CD4-positive, alpha-beta T cell treated with Interleukin-1 beta for 1 hour (primary cell): ENCODE results near the gene GIPR.
"Not testable (repeated sequence)": the region's sequence is repeated elsewhere in the genome, so short reads cannot be mapped to it uniquely, and the experiment has no call there.

Experiments used
- DNase-seq, 2 donors: peaks; one replicate each; pipeline ENCODE4 v3.0.0-alpha.2; 2020 to 2022

GIPR gene

GRCh38 chr19:45667620-45668341 is at the start of gene GIPR:
GIPR (plus strand) TSS chr19:45668221; CDS start chr19:45669521, 1,300 bp downstream.
- DNase-seq, result peak; percentile 53 to 61

- DNase-seq, result no peak
These were observed 46.6 kb upstream of the GIPR start for GRCh38 chr19:45621389-45621788.

- DNase-seq, result no peak
These were observed 46.0 kb upstream of the GIPR start for GRCh38 chr19:45621976-45622503.

GRCh38 chr19:45623984-45624383 is 44.0 kb upstream of the GIPR start:
- no peak for DNase-seq

- not testable (repeated sequence) for DNase-seq
These were observed 39.8 kb upstream of the GIPR start for GRCh38 chr19:45628219-45628618.

GRCh38 chr19:45629704-45630103 is 38.3 kb upstream of the GIPR start:
- DNase-seq, result no peak

GRCh38 chr19:45630463-45630862 is 37.6 kb upstream of the GIPR start:
- no peak for DNase-seq

GRCh38 chr19:45632468-45633196 is 35.4 kb upstream of the GIPR start:
- DNase-seq, result peak; percentile 37 to 42

- no peak for DNase-seq
These were observed 31.7 kb upstream of the GIPR start for GRCh38 chr19:45636275-45636674.

GRCh38 chr19:45636902-45637301 is 31.1 kb upstream of the GIPR start:
- DNase-seq, result no peak

GRCh38 chr19:45637890-45638667 is 29.9 kb upstream of the GIPR start:
- DNase-seq, result no peak

GRCh38 chr19:45638930-45639729 is 28.9 kb upstream of the GIPR start, which contains the start of gene EML2:
EML2 (minus strand) TSS chr19:45639397; CDS start chr19:45639376, 21 bp downstream.
- peak; percentile 39 to 48 for DNase-seq

GRCh38 chr19:45640849-45641273 is 27.2 kb upstream of the GIPR start:
- DNase-seq, result no peak

GRCh38 chr19:45641274-45642105 is 26.5 kb upstream of the GIPR start:
- peak; percentile 86 to 90 for DNase-seq

- peak; percentile 90 to 92 for DNase-seq
These were observed 24.7 kb upstream of the GIPR start for GRCh38 chr19:45643024-45643926.

- no peak for DNase-seq
These were observed 23.9 kb upstream of the GIPR start for GRCh38 chr19:45643927-45644771.

GRCh38 chr19:45645068-45645630 is 22.9 kb upstream of the GIPR start:
- no peak for DNase-seq

GRCh38 chr19:45645631-45646344 is 22.2 kb upstream of the GIPR start:
- peak; percentile 82 to 90 for DNase-seq
